ENCODE measurements around the gene SEC61B. TPM values are rescaled to one million over a fixed set of nuclear protein-coding genes. Genes with fewer than 3 reads are reported as not detected.

The SEC61B gene
- total RNA-seq, 2 donors from 2014 or later: 153 to 187 TPM

DNA sequence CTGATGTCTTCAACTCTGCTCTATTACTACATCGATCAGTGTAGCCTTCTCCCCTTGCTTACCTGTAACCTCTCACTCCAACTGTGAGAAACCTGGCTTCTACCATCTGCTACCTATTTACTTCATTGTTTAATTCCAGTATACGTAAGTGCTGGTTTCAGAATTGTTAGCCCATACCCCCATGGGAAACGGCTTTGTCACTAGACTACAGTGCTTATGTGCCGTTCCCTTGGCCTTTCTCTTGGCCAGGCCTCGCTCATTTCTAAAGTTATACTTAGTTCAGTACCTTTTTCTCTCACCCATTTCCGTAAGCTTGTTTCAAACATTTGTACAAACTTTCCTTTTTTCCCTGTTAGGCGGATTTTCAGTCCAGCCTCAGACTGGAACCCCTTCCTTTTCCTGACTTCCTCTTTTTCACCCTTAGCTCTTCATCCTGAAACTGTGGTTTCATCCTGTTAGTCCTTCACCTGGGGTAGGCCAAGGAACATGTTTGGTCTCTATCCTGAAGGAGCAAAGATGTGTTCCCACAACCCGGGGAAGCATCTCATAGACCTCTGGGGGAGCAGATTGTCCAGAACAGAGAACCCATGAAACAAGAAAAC is 22.0 kb upstream of the SEC61B start:
- DNase-seq: no peak
- no peaks in the 10 kb centered on the region for H3K27me3 ChIP-seq (ENCODE audit: control insufficient read depth, insufficient read depth, low read length, poor library complexity, severe bottlenecking)
- H3K27ac ChIP-seq (ENCODE audit: low read depth, low read length): no peak overlapping the region
- no peaks in the 10 kb centered on the region for H3K9me3 Mint-ChIP-seq
- TF ChIP-seq, protein P1, sequence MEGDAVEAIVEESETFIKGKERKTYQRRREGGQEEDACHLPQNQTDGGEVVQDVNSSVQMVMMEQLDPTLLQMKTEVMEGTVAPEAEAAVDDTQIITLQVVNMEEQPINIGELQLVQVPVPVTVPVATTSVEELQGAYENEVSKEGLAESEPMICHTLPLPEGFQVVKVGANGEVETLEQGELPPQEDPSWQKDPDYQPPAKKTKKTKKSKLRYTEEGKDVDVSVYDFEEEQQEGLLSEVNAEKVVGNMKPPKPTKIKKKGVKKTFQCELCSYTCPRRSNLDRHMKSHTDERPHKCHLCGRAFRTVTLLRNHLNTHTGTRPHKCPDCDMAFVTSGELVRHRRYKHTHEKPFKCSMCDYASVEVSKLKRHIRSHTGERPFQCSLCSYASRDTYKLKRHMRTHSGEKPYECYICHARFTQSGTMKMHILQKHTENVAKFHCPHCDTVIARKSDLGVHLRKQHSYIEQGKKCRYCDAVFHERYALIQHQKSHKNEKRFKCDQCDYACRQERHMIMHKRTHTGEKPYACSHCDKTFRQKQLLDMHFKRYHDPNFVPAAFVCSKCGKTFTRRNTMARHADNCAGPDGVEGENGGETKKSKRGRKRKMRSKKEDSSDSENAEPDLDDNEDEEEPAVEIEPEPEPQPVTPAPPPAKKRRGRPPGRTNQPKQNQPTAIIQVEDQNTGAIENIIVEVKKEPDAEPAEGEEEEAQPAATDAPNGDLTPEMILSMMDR (conservative IDR thresholded peaks at IDR 0.05): no peak
- peaks cover 9% of the 10 kb centered on the region for H3K4me1 Mint-ChIP-seq
- H3K9ac ChIP-seq (ENCODE audit: extremely low read depth, low read length, poor library complexity, severe bottlenecking): no peak overlapping the region
- no peaks in the 10 kb centered on the region for H3K36me3 ChIP-seq (ENCODE audit: control insufficient read depth, insufficient read depth, low read length)
- H3K4me3 Mint-ChIP-seq: no peak overlapping the region
- no peaks in the 10 kb centered on the region for H3K36me3 Mint-ChIP-seq (ENCODE audit: low read depth)
- no peak overlapping the region for H3K4me3 ChIP-seq (ENCODE audit: low read length)
- WGBS, 2 experiments (ENCODE audit: insufficient coverage in 1 of 2, insufficient read length in 1 of 2): 86 to 87% methylated on average over 7 to 8 of the region's 8 CpGs
- H3K4me1 ChIP-seq (ENCODE audit: control insufficient read depth, insufficient read depth, low read length): no peaks in the 10 kb centered on the region
- no peaks in the 10 kb centered on the region for H3K9me3 ChIP-seq (ENCODE audit: control insufficient read depth, low read length)
- H3K27me3 Mint-ChIP-seq (ENCODE audit: insufficient read depth): no peaks in the 10 kb centered on the region
- no peak overlapping the region for H3K27ac Mint-ChIP-seq

DNA sequence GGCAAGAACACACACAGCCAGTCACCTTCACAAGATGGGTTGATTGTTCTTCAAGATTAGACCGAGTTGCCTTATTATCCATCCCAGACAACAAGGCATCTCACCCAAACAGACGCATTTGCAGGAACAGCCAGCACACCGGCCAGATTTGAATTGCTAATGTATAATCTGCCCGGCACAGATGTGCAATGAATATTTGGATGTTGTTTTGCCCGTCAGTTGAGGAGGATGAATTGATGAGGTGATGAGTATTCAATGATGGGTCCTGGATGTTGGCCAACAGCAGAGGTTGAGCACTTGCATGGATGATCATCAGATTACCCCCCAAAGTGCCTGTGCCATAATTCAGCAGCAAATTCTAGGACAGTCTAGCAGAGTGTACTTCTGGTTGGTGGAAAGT is 20.5 kb upstream of the SEC61B start:
- no peak for DNase-seq
- Mint-ChIP-seq H3K27me3 (ENCODE audit: insufficient read depth) (no peaks in the 10 kb centered on the region), H3K4me3 (no peak overlapping the region), H3K4me1 (peaks cover 9% of the 10 kb centered on the region), H3K9me3 (no peaks in the 10 kb centered on the region), H3K36me3 (ENCODE audit: low read depth) (no peaks in the 10 kb centered on the region), H3K27ac (no peak overlapping the region)
- no peak overlapping the region for H3K9ac ChIP-seq (ENCODE audit: extremely low read depth, low read length, poor library complexity, severe bottlenecking)
- H3K9me3 ChIP-seq (ENCODE audit: control insufficient read depth, low read length): no peaks in the 10 kb centered on the region
- WGBS, 2 experiments (ENCODE audit: insufficient coverage in 1 of 2, insufficient read length in 1 of 2): 83 to 86% methylated on average over 3 to 5 of the region's 5 CpGs
- H3K36me3 ChIP-seq (ENCODE audit: control insufficient read depth, insufficient read depth, low read length): no peaks in the 10 kb centered on the region
- no peaks in the 10 kb centered on the region for H3K4me1 ChIP-seq (ENCODE audit: control insufficient read depth, insufficient read depth, low read length)
- no peaks in the 10 kb centered on the region for H3K27me3 ChIP-seq (ENCODE audit: control insufficient read depth, insufficient read depth, low read length, poor library complexity, severe bottlenecking)
- no peak overlapping the region for H3K4me3 ChIP-seq (ENCODE audit: low read length)
- TF ChIP-seq, protein P1 (conservative IDR thresholded peaks at IDR 0.05): no peak
- H3K27ac ChIP-seq (ENCODE audit: low read depth, low read length): peak overlapping the region; percentile 63

DNA sequence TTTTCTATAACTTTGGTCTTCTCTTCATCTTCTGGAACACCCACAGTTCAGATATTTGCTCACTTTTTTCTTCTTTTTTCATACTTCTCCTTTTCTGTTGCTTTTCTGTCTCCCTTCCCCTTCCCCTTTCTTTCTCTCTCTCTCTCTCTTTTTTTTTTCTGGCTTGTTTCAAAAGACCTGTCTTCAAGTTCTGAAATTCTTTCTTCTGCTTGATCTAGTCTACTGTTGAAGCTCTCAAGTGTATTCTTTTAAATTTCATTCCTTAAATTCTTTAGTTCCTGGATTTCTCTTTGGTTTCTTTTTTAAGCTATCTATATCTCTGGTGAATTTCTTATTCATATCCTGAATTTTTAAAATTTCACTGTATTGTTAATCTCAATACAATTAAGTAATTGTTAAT is 11.5 kb upstream of the SEC61B start:
- no peak overlapping the region for H3K9ac ChIP-seq (ENCODE audit: extremely low read depth, low read length, poor library complexity, severe bottlenecking)
- H3K27ac ChIP-seq (ENCODE audit: low read depth, low read length): no peak overlapping the region
- H3K36me3 ChIP-seq (ENCODE audit: control insufficient read depth, insufficient read depth, low read length): peaks cover 7% of the 10 kb centered on the region
- no peaks in the 10 kb centered on the region for H3K27me3 ChIP-seq (ENCODE audit: control insufficient read depth, insufficient read depth, low read length, poor library complexity, severe bottlenecking)
- H3K4me1 Mint-ChIP-seq: no peaks in the 10 kb centered on the region
- H3K27ac Mint-ChIP-seq: no peak overlapping the region
- H3K36me3 Mint-ChIP-seq (ENCODE audit: low read depth): peaks cover 4% of the 10 kb centered on the region
- H3K4me3 Mint-ChIP-seq: no peak overlapping the region
- DNase-seq: no peak
- no peaks in the 10 kb centered on the region for H3K9me3 Mint-ChIP-seq
- peaks cover 5% of the 10 kb centered on the region for H3K27me3 Mint-ChIP-seq (ENCODE audit: insufficient read depth)
- no peak overlapping the region for H3K4me3 ChIP-seq (ENCODE audit: low read length)
- no peaks in the 10 kb centered on the region for H3K4me1 ChIP-seq (ENCODE audit: control insufficient read depth, insufficient read depth, low read length)
- H3K9me3 ChIP-seq (ENCODE audit: control insufficient read depth, low read length): peaks cover 15% of the 10 kb centered on the region
- TF ChIP-seq, protein P1 (conservative IDR thresholded peaks at IDR 0.05): no peak

Measured in endodermal cell (in vitro differentiated cells).